HG02943 (cell line): Measurements from ENCODE around the gene KCNK10.

ENCODE experiments used
- ATAC-seq: cut with Tn5 transposase; IDR thresholded peaks from one replicate; pipeline ENCODE4 v1.9.1; 2021; ENCODE audit warnings: mild to moderate bottlenecking, low read depth, moderate library complexity; ENCODE audit not compliant: unreplicated experiment

Gene KCNK10

DNA sequence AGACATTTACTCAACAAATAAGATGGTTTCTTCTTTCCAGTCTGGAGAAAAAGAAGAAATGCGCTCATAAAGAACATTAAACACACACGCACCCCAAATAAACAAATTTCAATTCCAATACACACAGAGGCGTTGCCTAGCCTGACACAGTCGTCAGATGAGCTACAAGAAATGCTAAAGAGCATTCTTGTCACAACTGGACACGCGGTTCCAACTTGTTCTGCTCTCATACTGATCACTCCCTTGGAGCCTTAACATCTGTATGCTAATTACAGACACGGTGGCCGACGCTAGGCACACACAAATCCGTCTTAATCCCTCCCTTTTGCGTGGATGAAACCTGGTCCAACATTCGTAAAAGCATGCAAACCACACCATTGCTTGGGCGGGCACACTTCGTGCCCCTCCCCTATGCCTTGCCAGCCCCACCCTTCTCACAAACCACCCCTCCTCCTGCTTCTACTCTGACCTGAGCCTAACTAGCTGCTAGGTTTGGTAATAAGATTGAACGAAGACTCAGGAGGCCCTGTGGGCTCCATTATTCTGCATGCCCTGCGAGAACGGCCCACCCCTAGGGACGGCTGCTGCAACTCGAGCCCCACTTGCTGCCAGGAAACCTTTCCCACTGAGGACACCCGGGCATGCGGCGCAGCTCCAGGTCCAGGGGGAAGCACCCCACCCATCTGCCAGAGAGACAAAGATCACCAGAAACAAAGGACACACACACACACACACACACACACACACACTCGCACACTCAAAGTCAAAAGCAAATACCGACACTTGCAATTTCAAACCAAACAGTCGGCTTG is 1.2 kb downstream of the KCNK10 start:
- no peak for ATAC-seq

DNA sequence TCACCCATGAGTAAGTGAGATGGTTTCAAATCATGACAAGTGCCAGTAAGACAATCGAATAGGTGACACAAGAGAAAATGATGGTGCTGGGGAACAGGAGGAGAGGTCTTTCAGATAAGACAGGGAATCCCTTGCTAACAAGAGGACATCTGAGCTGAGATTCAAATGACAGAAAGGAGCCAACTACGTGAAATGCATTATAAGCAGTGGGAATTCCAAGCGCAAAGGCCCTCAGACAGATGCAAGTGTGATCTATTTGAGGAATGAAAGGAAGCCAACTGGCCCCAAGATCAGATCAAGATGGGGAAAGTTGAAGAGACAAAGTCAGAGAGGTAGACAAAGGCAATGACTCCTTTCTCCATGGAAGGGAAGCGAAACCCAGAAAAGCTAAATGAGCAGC is 4.7 kb downstream of the KCNK10 start:
- ATAC-seq: no peak

DNA sequence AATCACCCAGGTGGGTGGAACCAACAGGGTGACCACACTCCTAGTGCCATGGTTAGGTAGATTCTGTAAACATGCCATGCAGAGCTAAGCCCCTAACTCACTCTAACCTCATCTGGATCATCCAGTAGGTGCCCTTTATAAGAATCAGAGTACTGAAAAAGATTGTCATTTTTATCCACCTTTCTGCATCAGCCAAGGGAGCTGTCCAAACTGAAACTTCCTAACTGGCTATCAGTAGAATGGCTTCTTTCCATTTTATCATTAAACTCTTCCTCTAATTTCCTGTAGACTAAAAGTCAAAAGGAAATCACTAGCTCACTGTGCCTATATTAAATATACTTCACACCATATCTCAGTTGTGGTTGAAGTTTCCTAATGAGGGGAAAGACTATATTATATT is 6.5 kb downstream of the KCNK10 start:
- ATAC-seq: no peak

DNA sequence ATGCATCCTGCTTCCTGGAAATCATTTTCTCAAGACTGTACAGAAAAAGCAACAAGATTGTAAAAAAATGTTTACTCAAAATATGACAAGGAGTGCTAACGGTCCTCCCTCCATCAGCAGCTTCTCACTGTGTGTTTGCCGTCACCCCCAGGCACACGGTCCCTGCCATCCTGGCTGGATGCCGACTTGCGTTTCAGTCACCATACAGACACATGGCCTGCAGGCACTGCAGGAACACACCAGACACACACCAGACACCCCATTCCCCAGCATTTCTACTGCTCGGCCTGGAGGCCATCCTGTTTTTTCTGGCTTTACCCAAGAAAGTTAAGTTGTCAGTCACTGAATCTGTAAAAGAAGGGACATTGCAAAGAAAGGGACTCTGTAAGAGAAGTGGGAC is 10.8 kb downstream of the KCNK10 start:
- ATAC-seq: no peak

DNA sequence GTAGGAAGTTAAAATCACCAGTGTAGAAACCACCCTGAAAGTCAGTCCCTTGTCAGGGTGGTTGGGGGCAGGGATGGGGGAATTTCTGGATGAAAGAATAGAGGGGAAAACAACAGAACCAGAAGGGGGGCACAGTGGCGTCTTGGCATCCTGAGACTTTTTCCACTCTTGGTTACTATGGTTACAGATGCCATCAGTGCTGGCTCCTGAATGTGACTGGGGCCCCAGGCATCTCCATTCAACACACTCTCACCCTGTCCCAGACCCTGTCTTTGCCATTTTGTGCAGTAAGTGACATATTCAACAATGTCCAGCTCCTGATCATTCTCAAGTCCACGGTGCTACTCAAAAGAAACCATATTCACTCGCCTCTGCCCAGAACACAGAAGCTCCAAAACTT is 11.3 kb downstream of the KCNK10 start:
- ATAC-seq: no peak

DNA sequence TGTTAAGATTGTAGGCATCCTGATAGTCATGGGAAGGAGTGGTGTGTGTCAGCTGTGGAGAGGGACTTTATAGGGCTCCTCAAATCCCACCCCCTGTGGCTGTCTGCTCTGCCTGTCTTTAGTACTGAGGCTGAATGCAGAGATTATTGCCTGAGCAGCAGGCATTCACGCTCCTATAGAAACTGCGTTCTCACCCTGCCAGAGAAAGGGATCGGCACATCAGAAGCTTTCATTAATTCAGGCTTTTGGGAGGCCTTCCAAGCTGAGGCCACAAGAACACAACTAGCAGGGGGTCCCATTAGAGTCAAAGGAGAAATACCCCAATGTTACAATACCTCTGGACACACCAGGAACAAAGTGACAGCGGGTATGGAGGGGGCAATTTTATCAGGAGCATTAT is 12.6 kb downstream of the KCNK10 start:
- no peak for ATAC-seq

DNA sequence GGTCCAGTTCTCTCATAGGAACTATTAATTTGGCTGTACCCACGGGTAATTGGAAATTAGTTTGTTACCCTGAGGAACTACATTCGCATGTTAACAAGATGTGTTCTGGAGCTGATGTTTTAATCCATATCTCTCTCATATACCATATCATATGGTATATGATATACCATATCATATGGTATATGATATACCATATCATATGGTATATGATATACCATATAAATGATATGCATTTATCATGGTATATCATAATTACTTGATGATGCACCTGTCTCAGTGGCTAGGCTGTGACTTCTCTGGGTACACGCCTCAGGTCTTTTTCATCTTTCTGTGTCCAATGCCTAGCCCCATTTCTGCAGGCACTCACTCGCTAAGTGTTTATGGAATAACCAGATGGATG is 13.0 kb downstream of the KCNK10 start:
- no peak for ATAC-seq

DNA sequence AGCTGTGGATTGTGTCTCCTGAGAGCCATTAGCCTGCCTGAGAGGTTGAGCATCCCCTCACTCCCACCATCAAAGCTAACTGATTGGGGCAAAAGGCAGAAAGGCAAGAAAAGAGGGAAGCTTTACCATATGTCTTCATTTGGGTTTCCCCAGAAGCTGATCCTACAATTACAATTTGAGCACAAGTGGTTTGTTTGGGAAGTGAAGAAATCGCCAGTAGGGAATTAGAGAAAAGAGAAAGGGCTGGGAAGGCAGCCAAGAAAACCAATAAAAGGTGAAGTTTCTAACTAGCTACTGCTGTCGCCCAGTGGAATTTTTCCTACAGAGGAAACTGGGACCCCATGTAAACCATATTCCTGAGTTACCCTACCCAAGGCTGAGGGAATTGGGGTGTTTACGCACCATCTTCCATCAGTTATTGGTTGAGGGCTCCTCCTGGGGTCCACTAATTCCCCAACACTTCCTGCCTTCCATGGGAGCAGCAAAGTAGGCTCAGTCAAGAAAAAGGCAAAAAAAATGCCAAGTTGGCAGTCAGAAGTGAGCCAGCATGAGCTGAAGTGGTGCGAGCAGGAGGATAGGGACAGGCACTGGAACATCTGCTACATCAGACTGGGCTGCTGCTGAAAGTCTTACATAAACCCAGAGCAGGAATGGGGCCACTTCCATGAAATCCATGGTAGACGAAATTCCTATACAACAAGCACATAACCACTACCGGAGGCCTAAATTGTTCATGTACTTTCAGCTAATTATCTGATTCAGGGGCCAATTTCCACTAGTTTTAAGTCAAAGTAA is 17.3 kb downstream of the KCNK10 start:
- no peak for ATAC-seq

DNA sequence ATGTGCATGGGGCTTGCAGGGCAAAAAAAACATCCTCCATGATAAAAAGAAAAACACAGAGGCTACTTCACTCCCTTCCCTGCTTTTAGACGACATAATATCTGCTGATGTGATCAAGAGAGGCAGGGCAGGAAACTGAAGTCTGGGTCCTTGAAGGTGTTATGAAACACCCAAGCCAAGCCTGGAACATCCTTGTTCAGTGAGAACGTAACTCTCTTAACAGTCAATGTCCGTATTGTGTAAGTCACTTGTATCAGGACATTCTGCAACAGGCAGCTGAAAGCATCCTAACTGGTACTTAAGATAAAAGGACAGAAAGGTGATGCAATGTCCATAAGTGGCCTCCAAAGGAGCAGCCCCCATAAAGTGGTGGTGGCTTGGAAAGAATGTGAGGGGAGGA is 20.0 kb downstream of the KCNK10 start:
- ATAC-seq: no peak

DNA sequence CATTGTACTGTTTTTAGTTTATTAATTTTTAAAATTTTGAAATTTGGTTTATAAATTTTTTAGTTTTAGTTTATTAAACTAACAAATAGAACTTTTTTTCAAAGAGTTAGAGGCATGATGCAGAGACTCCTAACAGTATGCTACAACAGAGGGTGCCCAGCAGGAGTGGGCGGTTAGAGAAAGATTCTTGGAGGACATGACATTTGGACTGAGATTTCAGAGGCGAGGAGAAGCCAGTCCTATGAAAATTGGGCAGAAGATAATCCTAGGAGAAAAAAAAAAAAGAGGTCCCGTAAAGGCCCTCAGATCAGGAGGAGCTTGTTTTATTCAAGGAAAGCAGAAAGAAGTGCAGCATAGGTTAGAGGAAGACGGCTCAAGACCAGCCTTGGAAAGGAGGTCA is 21.7 kb downstream of the KCNK10 start:
- no peak for ATAC-seq

DNA sequence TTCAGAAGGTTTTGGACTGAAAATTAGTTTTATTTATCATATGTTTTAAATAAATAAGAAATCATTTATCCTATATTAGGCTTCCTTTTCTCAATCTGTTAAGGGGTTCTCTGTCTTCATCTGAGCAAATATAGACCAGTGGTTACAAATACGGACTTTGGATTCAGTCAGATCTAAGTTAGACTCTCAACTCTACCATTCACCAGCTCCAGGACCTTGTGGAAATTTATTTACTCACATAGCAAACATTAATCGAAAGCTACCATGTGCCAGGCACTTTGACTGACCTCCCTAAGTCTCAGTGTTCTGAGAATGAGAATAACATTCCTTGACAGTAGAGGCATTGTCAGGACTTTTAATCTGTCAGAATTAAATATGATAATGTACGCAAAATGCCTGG is 22.3 kb downstream of the KCNK10 start:
- no peak for ATAC-seq

DNA sequence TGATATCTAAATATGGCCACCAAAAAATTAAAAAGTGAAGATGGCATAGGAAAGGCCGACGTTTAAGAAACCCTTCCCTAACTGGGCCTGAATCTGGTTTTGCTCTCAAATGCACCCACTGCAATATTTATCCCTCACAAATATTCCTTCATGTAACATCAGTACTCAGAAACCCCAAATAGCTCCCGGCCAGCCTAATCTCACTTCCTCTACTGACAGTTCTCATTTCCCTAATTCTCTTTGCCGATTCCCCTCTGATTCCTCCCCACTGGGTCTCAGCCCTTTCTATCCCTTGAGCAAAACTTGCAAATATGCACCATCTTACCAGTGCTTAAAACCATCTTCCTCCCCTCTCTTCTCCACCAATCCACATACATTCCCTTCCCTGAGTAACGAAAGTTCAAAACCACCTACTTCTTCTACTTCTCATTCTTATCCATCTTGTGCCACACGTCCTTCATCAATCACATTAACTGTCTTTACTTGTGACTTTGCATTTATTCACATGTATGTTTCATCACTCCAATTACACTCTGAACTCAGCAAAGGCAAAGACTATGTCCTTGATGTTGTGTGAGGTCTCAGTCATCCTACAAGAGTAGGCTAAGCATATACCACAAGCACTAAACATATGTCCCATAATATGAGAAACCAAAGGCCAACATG is 23.1 kb downstream of the KCNK10 start:
- ATAC-seq: no peak

DNA sequence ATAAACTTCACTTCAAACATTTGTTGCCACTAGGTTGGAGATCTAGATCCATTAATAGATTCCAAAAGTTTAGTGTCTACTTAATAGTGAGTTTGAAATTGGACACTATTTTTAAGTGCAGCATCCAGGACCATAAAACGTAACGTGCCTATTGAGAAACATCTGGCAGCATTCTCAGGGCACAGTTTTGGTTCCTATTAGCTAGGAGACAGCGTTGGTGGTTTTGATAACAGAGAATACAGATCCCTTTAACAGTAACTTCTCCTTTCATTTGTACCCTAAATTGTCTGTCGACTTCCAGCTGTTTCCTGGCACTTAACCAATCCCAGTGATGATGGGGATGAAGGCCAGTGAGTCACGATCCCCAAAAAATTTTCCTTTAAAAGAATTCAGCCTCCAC is 25.8 kb downstream of the KCNK10 start:
- no peak for ATAC-seq

DNA sequence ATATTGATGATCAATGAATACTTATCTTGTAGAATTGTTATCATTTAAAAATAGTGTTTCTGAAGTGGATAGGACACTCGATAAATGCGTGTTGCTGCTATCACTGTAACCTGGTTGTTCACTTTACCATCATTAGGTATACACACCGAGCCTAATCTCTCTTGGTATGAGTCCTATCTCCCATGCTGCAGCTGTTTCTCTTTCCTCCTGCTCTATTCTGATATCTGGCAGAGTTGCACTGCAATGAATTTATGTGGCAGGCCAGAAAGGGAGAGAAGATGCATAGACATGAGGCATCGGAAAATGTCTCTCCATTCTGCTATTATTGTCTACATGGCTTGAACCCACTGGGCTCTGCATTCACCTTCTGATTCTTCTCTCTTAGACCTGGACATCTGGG is 26.7 kb downstream of the KCNK10 start:
- ATAC-seq: no peak

DNA sequence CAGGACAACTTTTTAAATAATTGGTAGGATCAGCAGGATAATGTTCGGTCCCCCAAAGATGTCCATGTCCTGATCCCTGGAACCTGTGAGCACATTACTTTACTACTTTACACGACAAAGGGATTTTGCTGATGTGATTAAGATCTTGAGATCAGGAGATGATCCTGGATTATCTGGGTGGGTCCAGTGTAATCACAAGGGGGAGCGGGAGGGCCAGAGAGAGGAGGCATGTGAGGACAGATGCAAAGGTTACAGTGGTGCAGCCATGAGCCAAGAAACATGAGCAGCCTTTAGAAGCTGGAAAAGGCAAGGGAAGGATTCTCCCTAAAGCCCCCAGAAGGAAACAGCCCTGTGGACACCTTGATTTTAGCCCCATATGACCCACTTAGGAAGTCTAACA is 33.1 kb downstream of the KCNK10 start:
- ATAC-seq: no peak

DNA sequence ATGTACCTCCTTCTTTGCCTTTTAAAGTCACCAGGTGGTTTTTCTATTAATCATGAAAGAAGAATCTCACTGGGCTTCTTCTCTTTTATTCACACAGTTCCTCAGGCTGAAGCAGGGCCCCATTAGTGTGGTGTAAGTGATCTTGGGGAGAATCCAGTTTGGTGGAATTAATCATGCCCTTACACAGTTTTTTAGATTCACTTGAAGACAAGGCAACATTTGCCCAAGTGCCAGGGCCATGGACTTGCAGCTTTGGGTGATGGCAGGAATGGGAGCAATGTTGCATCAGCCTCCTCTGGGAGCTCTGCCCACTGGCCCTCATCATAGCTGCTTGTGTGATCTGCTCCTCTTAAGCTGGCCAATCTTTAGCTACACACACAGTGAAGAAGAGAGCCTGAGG is 33.8 kb downstream of the KCNK10 start:
- ATAC-seq: no peak

DNA sequence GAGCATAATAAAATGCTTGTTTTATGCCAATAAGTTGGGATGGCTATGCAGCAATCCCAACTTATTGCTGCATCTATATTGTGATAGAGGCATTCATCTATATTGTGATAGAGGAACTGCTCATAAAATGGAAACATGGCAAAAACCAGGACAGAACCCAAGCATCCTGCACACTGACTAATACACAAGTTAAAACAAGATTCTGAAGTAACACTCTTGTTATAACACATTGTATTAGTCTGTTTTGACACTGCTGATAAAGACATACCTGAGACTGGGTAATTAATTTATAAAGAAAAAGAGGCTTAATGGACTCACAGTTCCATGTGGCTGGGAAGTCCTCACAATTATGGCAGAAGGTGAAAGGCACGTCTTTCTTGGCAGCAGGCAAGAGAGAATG is 36.8 kb downstream of the KCNK10 start:
- ATAC-seq: no peak

DNA sequence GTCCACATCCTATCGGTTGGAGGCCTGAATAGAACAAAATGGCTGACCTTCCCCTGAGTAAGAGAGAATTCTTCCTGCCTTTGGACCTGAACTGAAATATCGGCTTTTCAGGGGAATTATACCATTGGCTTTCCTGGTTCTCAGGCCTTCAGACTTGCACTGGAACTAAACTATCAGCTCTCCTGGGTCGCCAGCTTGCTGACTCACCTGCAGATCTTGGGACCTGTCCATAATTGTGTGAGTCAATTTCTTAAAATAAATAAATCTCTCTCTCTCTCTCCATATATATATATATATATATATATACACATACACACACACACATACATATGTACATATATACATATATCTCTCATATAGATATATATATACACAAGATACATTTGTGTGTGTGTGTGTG is 41.6 kb downstream of the KCNK10 start:
- ATAC-seq: no peak

DNA sequence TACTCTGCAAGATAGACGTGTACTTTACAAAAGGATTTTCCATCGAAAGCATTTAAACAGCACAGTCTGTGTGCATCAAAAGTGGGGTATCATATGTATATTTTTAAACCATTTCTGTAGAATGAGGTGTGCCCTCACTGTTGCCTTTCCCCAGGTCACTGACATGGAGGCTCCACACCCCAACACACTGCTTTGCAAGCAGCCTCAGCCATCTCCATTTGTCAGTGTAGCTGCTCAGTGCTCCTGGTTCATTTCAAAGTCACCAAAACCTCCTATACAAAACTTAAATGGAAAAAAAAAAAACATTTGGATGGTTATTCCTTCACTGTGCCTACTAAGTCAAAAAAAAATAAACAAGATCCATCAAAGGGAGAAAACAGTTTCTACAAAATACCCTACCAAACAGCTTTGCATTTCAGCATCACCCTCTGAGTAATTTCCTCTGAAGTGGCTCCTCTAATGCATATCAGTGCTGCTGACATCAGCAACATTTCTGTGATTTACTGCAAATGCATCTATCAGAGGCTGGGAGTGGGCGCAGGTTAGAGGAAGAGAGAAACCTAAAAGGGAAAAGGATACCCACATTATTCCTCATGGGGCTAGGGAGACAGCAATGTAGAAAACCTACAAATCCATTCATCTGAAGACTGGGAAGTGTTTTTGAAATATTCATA is 46.0 kb downstream of the KCNK10 start:
- ATAC-seq: no peak

DNA sequence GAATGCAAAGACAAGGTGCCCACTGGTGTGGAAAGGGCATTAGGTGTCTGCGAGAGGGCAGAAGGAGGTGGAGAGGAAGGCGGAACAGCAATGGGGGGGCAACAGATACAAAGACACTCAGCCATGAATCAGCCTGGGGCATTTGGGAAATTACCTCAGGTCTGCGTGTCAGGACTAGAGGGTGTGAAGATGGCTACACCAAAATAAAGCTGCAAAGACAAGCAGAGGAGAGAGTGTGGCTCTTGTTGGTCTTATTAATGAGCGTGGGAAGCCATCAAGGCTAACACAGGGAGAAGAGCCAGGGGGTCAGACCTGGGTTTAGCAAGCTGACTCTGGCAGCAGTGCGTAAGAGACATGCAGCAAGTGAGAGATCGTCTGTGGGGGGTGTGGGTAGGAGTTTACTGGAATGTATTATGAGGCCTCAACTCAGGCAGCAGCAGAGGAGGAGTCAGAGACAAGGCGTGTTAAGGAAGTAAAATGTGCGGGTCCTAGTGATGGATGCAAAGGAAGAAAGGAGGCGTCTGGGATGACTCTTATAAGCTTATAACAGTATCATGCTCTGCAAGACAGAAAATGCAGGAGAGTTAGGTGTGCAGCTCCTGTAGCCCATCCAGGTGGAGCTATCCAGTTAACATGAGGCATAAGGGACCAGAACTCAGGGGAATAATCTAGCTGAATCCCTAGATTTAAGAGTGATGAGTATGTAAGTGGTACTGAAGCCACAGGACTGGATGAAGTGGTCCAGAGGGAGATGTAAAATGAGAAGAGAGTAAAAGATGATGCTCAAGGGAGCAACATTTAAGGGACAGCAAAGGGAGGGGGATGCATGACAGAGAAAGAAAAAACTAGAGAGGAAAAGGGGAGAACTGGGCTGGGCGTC is 50.4 kb downstream of the KCNK10 start:
- ATAC-seq: no peak
